HG03342 (cell line): ENCODE data around the gene IQCH.

Source experiments
- ATAC-seq: cut with Tn5 transposase; IDR thresholded peaks from one replicate; pipeline ENCODE4 v1.9.1; 2021; ENCODE audit warnings: mild to moderate bottlenecking, moderate library complexity; ENCODE audit not compliant: unreplicated experiment

The IQCH gene

GRCh38 chr15:67389975-67390374 lies 135.4 kb downstream of the IQCH start:
- ATAC-seq: no peak

- ATAC-seq: no peak
Measured at GRCh38 chr15:67394873-67395639, 140.5 kb downstream of the IQCH start.

- ATAC-seq: no peak
Measured at GRCh38 chr15:67396114-67396513, 141.5 kb downstream of the IQCH start.

GRCh38 chr15:67397139-67397538 lies 142.6 kb downstream of the IQCH start:
- no peak for ATAC-seq

- no peak for ATAC-seq
Measured at GRCh38 chr15:67399925-67400324, 145.3 kb downstream of the IQCH start.

GRCh38 chr15:67400890-67401289 lies 146.3 kb downstream of the IQCH start:
- no peak for ATAC-seq

GRCh38 chr15:67401336-67401735 lies 146.8 kb downstream of the IQCH start:
- no peak for ATAC-seq

GRCh38 chr15:67403428-67404154 lies 149.0 kb downstream of the IQCH start:
- ATAC-seq: no peak

- no peak for ATAC-seq
Measured at GRCh38 chr15:67405208-67406191, 150.9 kb downstream of the IQCH start.

GRCh38 chr15:67406257-67406861 lies 151.8 kb downstream of the IQCH start:
- ATAC-seq: no peak

- no peak for ATAC-seq
Measured at GRCh38 chr15:67407786-67408185, 153.2 kb downstream of the IQCH start.

GRCh38 chr15:67409175-67409574 lies 154.6 kb downstream of the IQCH start:
- no peak for ATAC-seq

- no peak for ATAC-seq
Measured at GRCh38 chr15:67411486-67411885, 156.9 kb downstream of the IQCH start.

GRCh38 chr15:67413770-67414390 lies 159.3 kb downstream of the IQCH start:
- ATAC-seq: no peak

- no peak for ATAC-seq
Measured at GRCh38 chr15:67415181-67415580, 160.6 kb downstream of the IQCH start.

- ATAC-seq: no peak
Measured at GRCh38 chr15:67416891-67417290, 162.3 kb downstream of the IQCH start.

- no peak for ATAC-seq
Measured at GRCh38 chr15:67419705-67420104, 165.1 kb downstream of the IQCH start.

- no peak for ATAC-seq
Measured at GRCh38 chr15:67420137-67420536, 165.6 kb downstream of the IQCH start.

GRCh38 chr15:67421105-67421504 lies 166.5 kb downstream of the IQCH start:
- no peak for ATAC-seq

GRCh38 chr15:67422296-67422695 lies 167.7 kb downstream of the IQCH start:
- no peak for ATAC-seq
